ENCODE measurements around the gene PIK3R5. TPM values are rescaled to one million over a fixed set of nuclear protein-coding genes. Genes with fewer than 3 reads are reported as not detected.
A peak's percentile ranks its signal among the peaks of the same experiment; 100 is the strongest.

Gene PIK3R5
- total and polyA plus RNA-seq, 5 donors: 2.0 to 5.2 (median 4.9) TPM

DNA sequence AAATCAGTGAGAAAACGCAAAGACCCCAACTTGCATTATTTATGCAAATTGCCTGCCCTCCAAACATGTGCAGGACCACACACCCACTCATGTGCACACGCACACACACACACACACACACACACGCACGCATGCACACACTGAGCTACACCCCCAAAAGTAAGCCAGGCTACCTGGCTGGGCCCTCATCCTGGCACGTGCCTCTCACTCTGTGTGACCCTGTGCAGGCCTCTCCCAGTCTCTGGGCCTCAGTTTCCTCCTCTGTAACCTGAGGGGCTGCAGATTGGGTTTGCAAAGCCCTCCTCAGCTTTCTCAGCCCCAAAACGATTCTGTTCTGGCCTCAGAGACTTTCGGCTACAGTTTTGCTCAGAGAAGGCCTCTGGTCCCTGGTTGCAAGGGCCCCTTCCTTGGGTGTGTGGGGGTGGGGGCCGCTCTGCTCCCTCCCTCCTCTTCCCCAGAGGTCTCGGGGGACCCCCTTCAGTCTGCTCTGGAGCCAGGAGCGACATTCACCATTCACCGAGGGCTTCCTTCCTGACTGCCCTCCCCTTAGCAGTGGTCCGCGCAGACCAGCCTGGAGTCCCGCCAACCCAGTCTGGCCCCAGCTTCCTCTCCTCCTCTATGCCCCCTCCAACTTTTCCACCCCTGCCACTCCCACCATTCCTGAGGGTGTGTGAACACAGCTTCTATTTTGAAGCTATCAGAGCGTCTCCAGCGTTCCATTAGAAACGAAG is 92.6 kb downstream of the PIK3R5 start:
- intact Hi-C loops (cut with DNase I): no loop called here
- no peaks in the 10 kb centered on the region for H3K4me1 ChIP-seq (ENCODE audit: control insufficient read depth, insufficient read depth, low read length)
- ATAC-seq: peak; percentile 46 to 63
- no peak overlapping the region for H3K27ac ChIP-seq (ENCODE audit: low read length)
- no peaks in the 10 kb centered on the region for H3K27me3 ChIP-seq (ENCODE audit: control insufficient read depth, insufficient read depth)
- H3K9me3 ChIP-seq (ENCODE audit: control insufficient read depth, low read length): no peaks in the 10 kb centered on the region
- no peak overlapping the region for H3K4me3 ChIP-seq (ENCODE audit: low read length)
- DNase-seq: no peak
- WGBS: 43% methylated on average over 17 of the region's 17 CpGs

DNA sequence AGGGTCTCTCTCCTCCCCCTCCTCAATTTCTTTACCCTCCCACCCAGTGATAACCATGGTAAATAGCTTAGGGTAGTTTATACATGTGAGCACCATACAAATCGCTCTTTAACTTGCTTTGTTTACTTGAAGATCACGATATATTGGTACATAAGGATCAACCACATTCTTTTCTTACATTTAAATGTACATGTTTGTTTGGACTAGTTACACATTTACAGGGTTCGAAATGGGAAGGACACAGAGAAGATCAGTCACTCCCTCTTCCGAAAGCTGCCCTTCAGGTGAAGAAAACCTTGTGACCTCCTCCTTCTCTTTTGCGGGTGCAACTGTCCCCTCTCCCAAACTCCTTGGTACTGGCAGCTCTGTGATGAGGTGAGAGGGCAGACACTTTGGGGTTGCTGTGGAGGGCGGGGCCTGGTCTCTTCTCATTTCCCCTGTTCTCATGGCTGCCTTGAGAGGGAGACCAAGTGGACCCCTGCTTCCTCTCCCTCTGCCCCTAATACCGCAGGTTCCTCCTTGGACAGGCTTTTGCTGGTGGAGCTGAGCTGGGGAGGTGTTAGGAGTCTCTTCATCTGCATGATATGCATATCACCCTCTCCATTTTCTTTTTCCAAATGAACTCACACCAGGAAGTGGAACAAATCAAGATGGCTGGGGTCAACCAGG is 93.3 kb downstream of the PIK3R5 start:
- no peak for DNase-seq
- no peak overlapping the region for H3K27ac ChIP-seq (ENCODE audit: low read length)
- H3K4me1 ChIP-seq (ENCODE audit: control insufficient read depth, insufficient read depth, low read length): no peaks in the 10 kb centered on the region
- 90% methylated on average over 7 of the region's 7 CpGs for WGBS
- H3K4me3 ChIP-seq (ENCODE audit: low read length): no peak overlapping the region
- no peak for ATAC-seq
- H3K9me3 ChIP-seq (ENCODE audit: control insufficient read depth, low read length): no peaks in the 10 kb centered on the region
- intact Hi-C loops (cut with DNase I): no loop called here
- H3K27me3 ChIP-seq (ENCODE audit: control insufficient read depth, insufficient read depth): no peaks in the 10 kb centered on the region

DNA sequence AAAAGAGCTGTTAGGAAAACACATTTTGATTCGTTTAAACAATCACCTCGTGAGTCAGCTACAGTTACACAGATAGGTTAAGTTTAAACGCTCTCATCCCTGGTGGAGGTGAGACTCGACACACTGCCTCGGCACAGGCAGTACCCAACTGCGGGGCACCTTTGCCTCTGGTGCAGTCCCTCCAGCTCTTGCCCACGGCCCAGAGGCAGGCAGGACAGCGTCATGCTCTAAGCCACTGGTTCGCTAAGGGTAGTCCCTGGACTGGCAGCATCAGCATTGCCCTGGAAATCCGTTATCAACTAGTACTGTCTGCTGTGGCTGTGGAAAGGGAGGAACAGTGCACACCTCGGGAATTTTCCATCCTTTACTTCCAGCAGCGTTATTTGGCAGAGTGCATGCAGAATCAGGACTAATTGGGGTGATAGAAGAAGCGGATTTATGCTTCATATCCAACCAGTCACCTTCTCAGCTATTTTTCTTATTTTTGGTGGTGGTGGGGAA is 94.4 kb downstream of the PIK3R5 start:
- no peak overlapping the region for H3K27ac ChIP-seq (ENCODE audit: low read length)
- intact Hi-C loops (cut with DNase I): no loop called here
- no peaks in the 10 kb centered on the region for H3K27me3 ChIP-seq (ENCODE audit: control insufficient read depth, insufficient read depth)
- DNase-seq: no peak
- H3K4me1 ChIP-seq (ENCODE audit: control insufficient read depth, insufficient read depth, low read length): no peaks in the 10 kb centered on the region
- 86% methylated on average over 13 of the region's 13 CpGs for WGBS
- no peak for ATAC-seq
- H3K9me3 ChIP-seq (ENCODE audit: control insufficient read depth, low read length): no peaks in the 10 kb centered on the region
- H3K4me3 ChIP-seq (ENCODE audit: low read length): no peak overlapping the region

DNA sequence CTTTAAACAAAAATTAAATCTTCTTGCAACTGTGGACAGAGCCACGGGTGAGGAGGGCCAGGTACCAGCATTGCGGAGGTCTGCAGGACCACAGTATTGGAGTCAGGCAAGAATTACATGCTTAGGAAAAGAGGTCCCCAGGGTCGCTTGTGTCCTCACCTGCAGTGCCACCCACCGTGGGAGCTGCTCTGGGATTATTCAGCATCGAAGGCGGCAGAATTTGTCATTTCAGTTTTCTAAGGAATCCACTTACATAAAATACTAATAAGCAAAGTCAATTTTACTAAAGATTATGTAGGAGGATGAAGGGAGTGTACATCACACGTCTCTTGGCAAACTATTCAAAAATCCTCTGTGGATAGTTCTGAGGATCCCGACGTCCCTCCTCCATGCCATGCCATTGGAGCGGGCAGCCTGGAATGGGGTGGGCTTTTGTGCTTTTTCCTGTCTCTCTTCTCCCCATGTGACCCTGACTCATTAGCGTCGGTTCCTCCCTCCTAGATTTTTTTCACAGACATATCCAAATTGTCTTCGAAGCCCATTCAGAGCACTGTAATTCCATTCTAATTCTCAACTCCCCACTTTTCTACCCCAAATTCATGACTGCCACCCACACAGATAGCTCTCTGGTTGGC is 95.0 kb downstream of the PIK3R5 start:
- no peak overlapping the region for H3K27ac ChIP-seq (ENCODE audit: low read length)
- no peaks in the 10 kb centered on the region for H3K4me1 ChIP-seq (ENCODE audit: control insufficient read depth, insufficient read depth, low read length)
- DNase-seq: no peak
- no peaks in the 10 kb centered on the region for H3K27me3 ChIP-seq (ENCODE audit: control insufficient read depth, insufficient read depth)
- 81% methylated on average over 13 of the region's 13 CpGs for WGBS
- H3K4me3 ChIP-seq (ENCODE audit: low read length): no peak overlapping the region
- ATAC-seq: no peak
- H3K9me3 ChIP-seq (ENCODE audit: control insufficient read depth, low read length): no peaks in the 10 kb centered on the region
- intact Hi-C loops (cut with DNase I): no loop called here

DNA sequence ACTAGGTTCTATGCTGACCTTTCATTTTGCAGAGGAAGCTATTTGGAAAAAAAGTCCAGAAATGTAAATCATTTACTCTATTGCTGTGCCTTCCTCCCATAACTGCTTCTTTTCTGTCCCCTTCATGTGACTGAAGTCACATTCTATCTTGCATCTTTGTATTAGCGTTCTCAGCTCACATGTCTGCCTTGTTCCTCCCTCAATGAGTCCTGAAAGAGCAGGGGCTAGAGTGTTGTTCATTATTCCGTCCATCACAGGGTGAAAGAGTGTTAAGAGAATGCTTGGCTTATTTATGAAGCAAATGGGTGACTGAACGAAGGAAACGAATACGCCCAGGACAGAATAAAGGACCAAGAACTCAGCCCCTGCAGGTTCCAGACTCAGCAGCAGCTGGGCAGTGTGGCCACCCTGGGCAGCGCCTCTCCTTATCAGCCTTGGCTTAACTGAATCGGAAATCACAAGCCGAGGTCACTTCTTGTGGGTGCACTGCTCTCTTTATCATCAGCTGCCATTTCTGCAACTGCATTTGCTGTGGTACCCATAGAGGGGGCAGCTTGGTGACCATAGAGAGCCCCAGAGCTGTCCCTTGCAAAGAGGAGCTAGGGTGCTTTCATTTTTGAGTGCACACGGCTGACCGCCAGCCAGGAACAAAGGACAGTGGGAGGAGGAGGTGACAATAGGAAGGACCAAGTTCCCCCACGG is 96.2 kb downstream of the PIK3R5 start:
- H3K9me3 ChIP-seq (ENCODE audit: control insufficient read depth, low read length): no peaks in the 10 kb centered on the region
- no peak for DNase-seq
- intact Hi-C loops (cut with DNase I): no loop called here
- ATAC-seq: no peak
- no peaks in the 10 kb centered on the region for H3K4me1 ChIP-seq (ENCODE audit: control insufficient read depth, insufficient read depth, low read length)
- no peak overlapping the region for H3K27ac ChIP-seq (ENCODE audit: low read length)
- 48% methylated on average over 11 of the region's 11 CpGs for WGBS
- H3K27me3 ChIP-seq (ENCODE audit: control insufficient read depth, insufficient read depth): no peaks in the 10 kb centered on the region
- H3K4me3 ChIP-seq (ENCODE audit: low read length): no peak overlapping the region

DNA sequence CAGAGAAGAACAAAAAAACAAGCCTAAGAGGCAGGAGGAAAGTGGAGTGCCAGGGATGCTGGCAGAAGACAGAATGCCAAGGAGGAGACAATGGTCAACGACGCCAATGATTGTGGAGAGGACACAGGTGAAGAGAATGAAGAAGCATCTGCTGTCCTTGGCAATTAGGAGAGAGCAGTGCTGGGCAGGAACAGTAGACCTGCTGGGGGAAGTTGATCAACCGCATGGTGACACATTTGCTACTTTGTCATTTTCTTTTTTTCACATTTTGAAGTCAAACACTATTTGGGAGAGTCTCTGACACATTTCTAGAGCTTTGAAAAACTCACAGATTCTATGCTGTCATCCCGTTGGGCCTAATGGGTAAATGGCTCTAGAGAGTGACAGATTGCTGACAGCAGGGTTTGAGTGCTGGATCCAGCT is 97.0 kb downstream of the PIK3R5 start:
- no peak overlapping the region for H3K4me3 ChIP-seq (ENCODE audit: low read length)
- intact Hi-C loops (cut with DNase I): no loop called here
- 81% methylated on average over 4 of the region's 4 CpGs for WGBS
- no peak for DNase-seq
- H3K27ac ChIP-seq (ENCODE audit: low read length): no peak overlapping the region
- H3K4me1 ChIP-seq (ENCODE audit: control insufficient read depth, insufficient read depth, low read length): no peaks in the 10 kb centered on the region
- no peaks in the 10 kb centered on the region for H3K9me3 ChIP-seq (ENCODE audit: control insufficient read depth, low read length)
- H3K27me3 ChIP-seq (ENCODE audit: control insufficient read depth, insufficient read depth): no peaks in the 10 kb centered on the region
- no peak for ATAC-seq

DNA sequence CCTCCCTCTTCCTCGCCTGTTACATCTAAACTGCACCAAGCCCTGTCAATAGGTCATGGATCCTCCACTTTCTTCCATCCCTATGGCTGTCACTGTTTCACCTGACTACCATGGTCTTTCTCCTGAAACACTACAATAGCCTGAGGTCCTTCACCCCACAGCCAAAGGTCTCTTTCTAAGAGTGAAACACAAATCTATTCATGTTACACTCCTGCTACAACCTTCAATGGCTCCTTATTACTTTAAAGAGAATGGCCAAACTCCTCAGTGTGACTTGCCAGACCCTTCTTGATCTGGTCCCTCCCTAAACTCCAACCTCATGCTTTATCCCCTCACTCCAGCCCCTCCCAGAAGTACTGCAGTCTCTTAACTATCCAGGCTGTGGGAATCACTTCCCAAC is 97.4 kb downstream of the PIK3R5 start:
- Histone ChIP-seq H3K27me3 (ENCODE audit: control insufficient read depth, insufficient read depth) (no peaks in the 10 kb centered on the region), H3K4me1 (ENCODE audit: control insufficient read depth, insufficient read depth, low read length) (no peaks in the 10 kb centered on the region), H3K27ac (ENCODE audit: low read length) (no peak overlapping the region), H3K4me3 (ENCODE audit: low read length) (no peak overlapping the region), H3K9me3 (ENCODE audit: control insufficient read depth, low read length) (no peaks in the 10 kb centered on the region)
- WGBS: 98% methylated on average over 1 of the region's 1 CpG
- no peak for ATAC-seq
- DNase-seq: no peak
- intact Hi-C loops (cut with DNase I): no loop called here

DNA sequence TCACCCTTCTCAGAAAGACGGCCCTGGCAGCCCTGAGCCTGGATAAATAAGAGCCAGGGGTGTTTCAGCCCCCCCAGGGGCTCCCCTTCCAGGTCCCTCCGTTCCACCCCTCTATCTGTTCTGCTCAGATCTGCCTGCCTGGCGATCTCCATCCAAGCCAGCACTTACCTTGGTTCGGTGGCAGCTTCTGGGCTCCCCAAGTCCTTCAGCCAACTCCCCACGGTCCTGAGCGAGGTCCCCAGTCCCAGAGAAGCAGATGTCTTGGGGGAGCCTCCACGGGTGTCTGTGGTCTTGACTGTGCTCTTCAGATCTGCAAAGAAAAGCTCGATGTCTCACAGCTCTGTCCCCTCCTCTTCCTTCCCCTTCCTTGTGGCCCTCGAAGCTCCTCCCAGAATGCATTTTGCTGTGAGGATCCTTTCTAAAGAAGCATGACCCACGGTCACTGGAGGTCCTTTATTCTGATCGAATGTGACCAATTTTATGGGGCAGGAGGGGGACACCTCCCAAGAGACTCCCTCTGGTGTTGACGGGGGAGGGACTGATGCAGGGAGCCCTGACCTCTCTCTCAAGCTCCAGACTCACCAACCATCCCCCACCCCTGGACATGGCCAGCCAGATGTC is 98.0 kb downstream of the PIK3R5 start, which contains the start of gene PIK3R6:
Gene PIK3R6 (minus strand): TSS at position 314 of the 621 bp plus-strand sequence. CDS start 17,880 bp downstream, outside the sequence.
- H3K4me1 ChIP-seq (ENCODE audit: control insufficient read depth, insufficient read depth, low read length): no peaks in the 10 kb centered on the region
- 42% methylated on average over 12 of the region's 12 CpGs for WGBS
- intact Hi-C loops (cut with DNase I): no loop called here
- H3K9me3 ChIP-seq (ENCODE audit: control insufficient read depth, low read length): no peaks in the 10 kb centered on the region
- H3K4me3 ChIP-seq (ENCODE audit: low read length): peak within 1 kb of the TSS; percentile 24
- no peak for DNase-seq
- ATAC-seq: peak in 1 of 2 donors; percentile 19
- H3K27me3 ChIP-seq (ENCODE audit: control insufficient read depth, insufficient read depth): no peaks in the 10 kb centered on the region
- H3K27ac ChIP-seq (ENCODE audit: low read length): no peak within 1 kb of the TSS

DNA sequence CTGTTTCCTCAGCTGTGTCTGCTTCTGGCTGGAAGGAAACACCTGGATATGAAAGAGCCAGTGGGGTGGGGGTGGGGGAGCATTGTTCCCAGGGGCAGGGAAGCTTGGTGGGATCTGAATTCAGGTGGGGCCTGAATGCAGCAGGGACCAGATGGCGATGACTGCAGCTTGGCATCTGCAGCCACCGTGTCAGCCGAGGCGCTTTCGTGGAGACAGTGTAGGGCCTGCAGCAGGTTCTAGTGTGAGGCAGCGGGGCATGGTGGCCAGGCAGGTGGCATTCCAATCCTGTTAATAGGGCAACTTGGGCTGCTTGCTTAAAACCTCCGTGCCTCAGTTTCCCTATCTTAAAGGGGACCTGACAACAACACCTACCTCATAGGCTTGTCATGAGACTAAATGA is 99.7 kb downstream of the PIK3R5 start:
- H3K27ac ChIP-seq (ENCODE audit: low read length): no peak overlapping the region
- H3K9me3 ChIP-seq (ENCODE audit: control insufficient read depth, low read length): no peaks in the 10 kb centered on the region
- ATAC-seq (no peak), DNase-seq (no peak)
- no peaks in the 10 kb centered on the region for H3K4me1 ChIP-seq (ENCODE audit: control insufficient read depth, insufficient read depth, low read length)
- intact Hi-C loops (cut with DNase I): no loop called here
- no peak overlapping the region for H3K4me3 ChIP-seq (ENCODE audit: low read length)
- WGBS: 85% methylated on average over 7 of the region's 7 CpGs
- H3K27me3 ChIP-seq (ENCODE audit: control insufficient read depth, insufficient read depth): no peaks in the 10 kb centered on the region

DNA sequence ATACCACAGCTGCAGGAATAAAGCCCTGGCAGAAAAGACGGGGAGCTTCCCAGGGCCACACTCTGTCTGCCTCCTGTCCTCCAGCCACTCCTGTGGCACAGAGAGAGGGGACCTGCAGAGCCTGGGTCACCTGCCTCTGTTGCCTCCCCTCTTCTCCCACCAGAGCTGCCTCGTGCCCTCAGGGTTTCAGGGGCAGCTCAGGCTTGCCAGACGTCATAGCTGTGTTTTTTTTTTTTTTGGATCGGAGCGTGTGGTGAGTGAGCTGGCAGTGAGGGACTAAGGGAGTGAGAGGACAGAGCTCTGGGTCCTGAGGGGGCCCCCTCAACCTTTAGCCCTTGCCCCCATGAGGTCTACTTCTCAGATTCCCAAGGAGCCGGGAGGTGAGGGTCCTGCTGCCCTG is 100.1 kb downstream of the PIK3R5 start:
- 53% methylated on average over 6 of the region's 6 CpGs for WGBS
- no peak overlapping the region for H3K27ac ChIP-seq (ENCODE audit: low read length)
- H3K27me3 ChIP-seq (ENCODE audit: control insufficient read depth, insufficient read depth): no peaks in the 10 kb centered on the region
- H3K4me3 ChIP-seq (ENCODE audit: low read length): no peak overlapping the region
- intact Hi-C loops (cut with DNase I): no loop called here
- H3K4me1 ChIP-seq (ENCODE audit: control insufficient read depth, insufficient read depth, low read length): no peaks in the 10 kb centered on the region
- DNase-seq (no peak), ATAC-seq (no peak)
- no peaks in the 10 kb centered on the region for H3K9me3 ChIP-seq (ENCODE audit: control insufficient read depth, low read length)
